NCI-H1092 treated with DMSO at 0.1 percent for 48 hours (cell line): ENCODE data around the gene BACH1.

ENCODE experiments used
- DNase-seq: peaks from one replicate; lab custom pipeline; 2025; lab: John Stamatoyannopoulos, UW

BACH1 gene

DNA sequence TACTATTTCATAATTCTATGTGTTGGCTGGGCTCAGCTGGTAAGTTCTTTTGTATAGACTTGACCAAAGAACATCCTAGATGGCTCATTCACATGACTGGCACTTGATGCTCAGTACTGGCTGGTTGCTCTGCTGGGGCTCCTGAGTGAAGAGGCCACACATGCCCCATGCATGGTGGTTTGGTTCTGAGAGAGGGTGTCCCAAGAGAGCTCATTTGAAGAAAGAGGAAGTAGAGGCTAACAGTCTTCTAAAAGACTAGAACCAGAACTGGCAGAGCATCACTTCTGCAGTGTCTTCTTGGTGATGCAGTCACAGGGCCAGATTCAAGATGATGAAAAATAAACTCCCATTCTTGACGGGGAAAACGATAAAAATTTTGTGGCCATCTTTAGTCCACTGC, 5.2 kb upstream of the BACH1 start:
- no peak for DNase-seq

DNA sequence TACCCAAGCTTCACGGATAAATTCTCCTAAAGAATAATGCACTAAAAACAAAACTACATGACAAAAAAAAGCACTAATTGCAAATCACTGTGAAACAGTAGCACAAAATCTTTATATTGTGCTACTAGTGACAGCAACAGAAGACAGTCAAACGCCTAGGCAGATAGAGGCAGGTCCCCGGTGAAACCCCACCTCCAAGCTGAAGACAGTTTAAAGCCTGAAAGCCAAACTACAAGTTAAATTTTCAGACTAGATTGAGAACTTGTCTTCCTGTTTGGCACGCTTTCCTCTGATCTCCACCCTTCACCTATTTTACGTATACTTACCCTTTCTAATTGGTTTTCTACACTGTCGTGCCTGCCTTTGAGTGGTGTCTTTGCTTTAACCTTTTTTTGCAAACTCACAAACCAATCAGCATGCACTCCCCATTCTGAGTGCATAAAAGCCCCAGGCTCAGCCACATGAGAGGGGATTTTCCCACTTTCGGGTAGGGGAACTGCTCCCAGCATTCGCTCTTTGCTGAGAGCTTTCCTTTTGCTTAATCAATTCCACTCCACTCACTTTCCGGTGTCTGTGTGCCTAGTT, 3.6 kb upstream of the BACH1 start:
- DNase-seq, result no peak

DNA sequence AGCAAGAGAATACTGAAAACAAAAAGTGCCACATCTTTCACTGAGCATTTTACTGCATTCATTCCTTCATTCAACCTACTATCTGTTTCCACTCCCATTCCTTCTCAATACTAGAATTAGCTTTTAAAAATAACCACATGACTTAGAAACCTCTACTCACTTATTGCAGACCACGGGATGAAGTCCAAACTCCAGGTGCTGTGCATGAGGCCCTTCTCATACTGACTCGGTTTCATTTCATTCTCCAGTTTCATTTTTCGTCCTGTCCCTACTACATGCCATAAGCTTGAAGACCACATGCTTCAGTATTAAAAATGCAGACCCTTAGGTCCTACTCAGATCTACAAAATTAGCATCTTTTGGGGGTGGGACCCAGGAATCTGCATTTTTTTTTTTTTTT, 2.3 kb upstream of the BACH1 start:
- no peak for DNase-seq

GRCh38 chr21:29297483-29298347, 1.0 kb upstream of the BACH1 start:
- no peak for DNase-seq

DNA sequence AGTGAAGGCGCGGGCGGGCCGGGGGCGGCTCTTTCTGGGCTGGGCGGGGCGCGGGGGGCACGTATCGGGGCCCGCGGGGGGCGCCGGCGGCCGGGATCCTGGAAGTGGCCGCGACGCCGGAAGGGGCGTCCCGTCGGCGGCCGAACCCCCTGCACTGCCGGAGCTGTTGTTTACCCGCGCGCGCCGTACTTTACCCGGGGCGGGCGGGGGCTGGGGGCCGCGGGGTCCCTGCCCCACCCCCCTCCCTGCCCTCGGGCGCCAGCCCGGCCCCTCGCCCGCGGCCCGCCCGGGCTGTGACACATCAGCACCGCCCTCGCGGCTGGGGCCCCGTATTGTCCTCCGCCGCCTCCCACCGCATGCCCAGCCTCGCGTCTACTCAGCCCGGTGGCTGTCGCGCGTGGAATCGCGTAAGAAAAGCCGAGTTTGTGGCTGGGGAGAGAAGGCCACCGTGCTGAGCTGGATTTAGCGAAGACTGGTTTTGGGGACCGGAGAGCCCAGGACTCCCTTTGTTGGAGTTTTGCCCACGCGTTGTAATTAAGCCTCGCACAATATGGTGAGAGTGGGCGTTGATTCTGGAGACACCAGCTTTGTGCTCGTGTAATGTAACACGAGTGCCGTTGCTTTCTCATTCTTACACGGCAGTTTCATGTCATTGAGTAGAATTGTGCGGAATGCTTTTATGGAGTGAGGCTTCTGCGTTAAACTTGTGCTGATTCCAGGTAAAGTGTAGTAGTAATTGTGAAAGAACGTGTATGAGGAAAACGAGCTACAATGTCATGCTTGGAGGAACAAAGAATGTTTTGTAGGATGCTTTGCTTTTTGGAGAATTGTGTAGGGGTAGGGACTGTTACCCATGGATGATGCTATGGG, 559 bp downstream of the BACH1 start:
- DNase-seq, result peak; percentile 55

GRCh38 chr21:29299916-29300806, 1.4 kb downstream of the BACH1 start:
- peak; percentile 55 for DNase-seq

- DNase-seq, result no peak
These were observed 2.1 kb downstream of the BACH1 start for GRCh38 chr21:29300807-29301138.

- no peak for DNase-seq
These were observed 3.0 kb downstream of the BACH1 start for GRCh38 chr21:29301691-29302090.

DNA sequence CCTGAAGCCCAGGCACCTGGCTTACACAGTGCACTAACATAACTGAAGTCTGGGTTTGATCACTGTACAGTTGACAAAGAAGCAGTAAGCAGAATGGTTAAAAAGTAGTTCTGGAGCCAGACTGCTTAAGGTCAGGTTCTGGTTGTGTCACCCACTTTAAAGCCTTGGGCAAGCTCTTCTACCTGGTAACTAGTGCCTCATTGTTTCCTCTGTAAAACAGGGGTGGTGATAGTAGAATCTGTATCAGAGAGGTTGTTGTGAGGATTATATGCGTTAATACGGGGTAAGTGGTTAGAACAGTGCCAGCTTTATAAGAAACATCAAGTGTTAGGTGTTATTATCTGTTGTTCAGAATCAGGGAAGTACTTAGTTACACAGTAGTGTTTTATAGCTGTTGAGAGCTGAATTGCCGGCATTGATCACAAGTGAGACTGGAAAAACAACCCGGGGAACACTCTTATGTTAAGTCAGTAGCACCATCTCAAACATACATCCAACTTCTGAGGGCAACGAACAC, 3.7 kb downstream of the BACH1 start:
- DNase-seq, result no peak

DNA sequence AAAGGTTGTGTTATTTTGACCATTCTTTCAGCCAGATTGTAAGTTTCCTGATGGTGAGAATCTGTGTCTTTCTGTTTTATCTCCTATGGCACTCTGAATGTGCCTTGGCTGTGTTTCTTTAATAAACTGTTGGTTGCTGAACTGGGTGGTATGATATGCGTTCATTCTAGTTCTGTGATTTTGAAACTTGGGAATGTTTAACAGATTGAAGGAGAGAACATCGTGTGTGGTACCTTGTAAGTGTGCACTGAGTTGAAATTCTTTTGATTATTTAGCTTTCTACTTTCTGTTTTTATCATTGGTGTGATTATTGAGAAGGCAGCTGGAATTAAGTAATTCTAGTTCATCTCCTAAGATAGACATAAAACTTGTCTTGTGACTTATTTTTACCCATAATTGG, 4.6 kb downstream of the BACH1 start:
- no peak for DNase-seq

- no peak for DNase-seq
These were observed 5.9 kb downstream of the BACH1 start for GRCh38 chr21:29304597-29304996.

DNA sequence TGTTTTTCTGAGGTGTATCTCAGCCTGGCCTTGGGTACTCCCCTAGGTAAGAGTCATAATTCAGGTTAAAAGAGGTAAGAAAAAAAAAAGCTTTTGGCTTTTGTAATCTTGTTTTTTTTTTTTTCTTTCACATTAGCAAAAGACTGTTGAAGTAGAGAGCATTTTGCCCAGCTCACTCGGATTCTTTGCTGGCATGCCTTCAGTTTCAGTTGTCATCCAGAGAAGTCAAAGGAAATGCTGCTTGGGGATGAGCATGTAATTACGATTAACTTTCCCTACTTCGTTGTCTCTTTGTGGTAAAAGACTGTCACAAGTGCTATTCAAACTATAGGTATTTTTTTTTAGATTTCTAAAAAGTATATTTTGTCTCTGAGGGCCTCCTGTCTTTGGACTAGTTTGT, 6.3 kb downstream of the BACH1 start:
- no peak for DNase-seq

GRCh38 chr21:29305561-29305960, 6.8 kb downstream of the BACH1 start:
- DNase-seq, result no peak

DNA sequence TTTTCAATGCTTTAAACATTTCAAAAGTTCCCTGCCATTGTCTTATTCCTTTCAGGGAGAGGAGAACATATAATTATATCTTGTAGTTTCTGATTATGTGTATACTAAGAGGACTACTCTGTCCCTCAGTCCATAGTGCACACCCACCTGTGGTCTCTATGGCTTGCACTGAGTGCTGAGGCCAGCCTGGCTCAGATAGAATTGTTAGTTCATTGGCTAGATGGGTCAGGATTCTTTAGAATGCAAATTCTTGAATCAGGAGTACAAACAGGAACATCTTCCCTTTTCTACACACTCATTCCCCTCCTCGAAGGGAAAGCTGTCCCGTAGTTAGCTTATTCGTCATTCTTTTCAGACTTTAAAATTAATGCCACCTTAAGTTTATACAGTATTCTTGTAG, 8.2 kb downstream of the BACH1 start:
- DNase-seq, result no peak

DNA sequence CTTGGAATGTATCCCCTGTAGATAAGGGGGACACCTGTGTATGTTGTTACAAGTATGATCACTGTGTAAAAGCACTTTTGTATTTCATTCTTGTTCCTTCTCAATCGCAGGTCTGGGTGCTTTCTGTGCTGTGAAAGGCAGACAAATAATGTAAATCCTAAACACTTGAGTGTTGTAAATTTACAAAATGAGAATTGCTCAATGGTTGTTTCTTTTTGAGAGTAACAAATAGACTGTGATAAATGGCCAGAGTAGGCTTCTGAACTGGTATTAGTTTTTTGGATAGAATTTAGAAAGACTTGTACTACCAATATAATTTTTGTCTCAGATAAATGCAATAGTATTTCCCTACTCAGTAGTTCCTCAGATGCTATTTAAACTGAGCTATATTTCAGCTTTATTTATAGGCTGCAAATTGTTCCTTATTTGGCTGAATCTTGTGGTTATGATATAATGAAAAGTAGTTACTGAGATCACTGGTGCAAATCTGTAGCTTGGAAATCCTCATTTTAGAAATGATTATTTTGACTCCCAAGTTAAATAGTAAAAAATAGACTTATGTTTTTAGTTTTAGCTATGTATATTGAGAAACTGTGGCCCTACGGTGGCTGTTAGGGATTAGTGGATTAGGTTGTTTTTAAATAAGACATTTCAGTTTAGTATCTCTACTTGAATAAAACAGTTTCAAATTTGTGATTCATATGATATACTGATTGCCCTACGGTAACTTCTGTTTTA, 9.2 kb downstream of the BACH1 start:
- no peak for DNase-seq

DNA sequence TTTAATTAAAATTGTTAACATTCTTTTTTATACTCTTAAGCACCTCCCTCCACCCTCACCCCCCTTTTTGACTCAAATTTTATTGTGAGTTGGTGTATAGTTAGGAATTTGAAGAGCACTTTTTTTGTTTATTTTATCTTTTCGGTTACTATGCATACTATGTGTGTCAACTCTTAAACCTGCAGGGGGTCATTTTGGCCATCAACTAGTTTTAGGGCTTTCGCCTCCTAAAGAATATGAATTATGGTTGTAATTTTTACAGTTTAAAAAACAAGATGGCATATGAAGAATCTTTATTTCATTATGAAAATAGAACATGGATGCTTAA, 9.7 kb downstream of the BACH1 start:
- DNase-seq, result no peak

- DNase-seq, result no peak
These were observed 11.0 kb downstream of the BACH1 start for GRCh38 chr21:29309703-29310102.

- DNase-seq, result no peak
These were observed 13.1 kb downstream of the BACH1 start for GRCh38 chr21:29311802-29312201.

DNA sequence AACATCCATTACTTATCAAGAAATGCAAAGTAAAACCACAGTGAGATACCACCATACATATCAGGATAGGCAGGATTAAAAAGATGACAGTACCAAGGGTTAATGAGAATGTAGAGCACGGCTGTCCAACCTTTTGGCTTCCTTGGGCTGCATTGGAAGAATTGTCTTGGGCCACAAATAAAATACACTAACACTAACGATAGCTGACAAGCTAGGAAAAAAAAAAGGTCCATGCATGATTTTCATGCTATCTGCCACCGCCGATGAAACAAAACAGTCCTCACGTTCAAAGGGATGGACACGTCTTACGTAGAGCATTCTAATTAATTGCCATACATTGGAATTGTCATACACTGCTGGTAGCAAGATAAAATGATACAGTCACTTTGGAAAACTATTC, 14.3 kb downstream of the BACH1 start:
- DNase-seq, result no peak

DNA sequence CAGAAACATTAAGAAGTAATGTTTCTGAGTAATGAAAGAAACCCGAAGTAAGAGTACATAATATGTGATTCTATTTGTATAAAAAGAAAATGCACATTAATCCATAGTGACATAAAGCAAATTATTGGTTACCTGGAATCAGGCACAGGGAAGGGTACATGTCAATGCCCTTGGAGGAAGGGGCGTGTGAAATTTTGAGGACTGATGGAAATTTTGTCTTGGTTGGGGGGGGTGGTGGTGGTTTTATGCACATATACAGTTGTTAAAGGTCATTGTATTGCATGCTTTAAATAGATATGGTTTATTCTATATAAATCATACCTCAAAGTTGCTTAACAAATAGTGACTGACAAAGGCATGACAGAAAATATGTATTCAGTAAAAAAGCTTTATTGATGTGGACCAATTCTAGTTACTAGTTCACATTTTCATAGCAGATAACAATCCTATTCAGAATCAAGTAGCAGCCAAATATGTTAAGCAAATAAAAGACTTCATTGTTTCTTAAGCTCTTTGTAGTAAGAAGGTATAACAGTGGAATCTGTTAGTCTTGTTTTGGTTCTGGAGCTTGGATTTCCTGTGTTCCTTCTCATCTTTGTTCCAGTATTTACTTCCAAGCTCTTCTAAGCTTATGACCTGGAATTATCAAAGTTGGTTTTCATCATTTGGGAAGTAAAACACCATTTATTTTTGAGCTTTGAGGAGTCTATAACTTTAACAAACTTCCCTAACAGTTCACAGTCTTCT, 15.1 kb downstream of the BACH1 start:
- no peak for DNase-seq
